Measurements from ENCODE around the gene IQSEC3. TPM values are rescaled to one million over a fixed set of nuclear protein-coding genes. Genes with fewer than 3 reads are reported as not detected.

IQSEC3 gene
- total and polyA plus RNA-seq, 10 of the 15 experiments (the other 5 are each of a cell fraction or from before 2014, with no cell fraction given) = not detected

- H2AFZ ChIP-seq (ENCODE audit: control insufficient read depth, low read depth, low read length) = no peak overlapping the region
- BruUV-seq (replicated peaks) = no TSS peak
- ATAC-seq (no peak), FAIRE-seq (no peak), DNase-seq (ENCODE audit: low read depth, low spot score) (no peak)
- no peak overlapping the region for H3K4me3 ChIP-seq
- H3K4me1 ChIP-seq (ENCODE audit: control insufficient read depth, insufficient read depth, low read length) = no peaks in the 10 kb centered on the region
- H3K36me3 ChIP-seq (ENCODE audit: control insufficient read depth in 2 of 2, insufficient read depth in 2 of 2, low read length in 1 of 2) = no peaks in the 10 kb centered on the region
- H3K9ac ChIP-seq (ENCODE audit: control insufficient read depth, insufficient read depth, low read length) = no peak overlapping the region
- in situ Hi-C loops (cut with MboI) (no loop called here), intact Hi-C loops (cut with micrococcal nuclease; ENCODE audit: unreplicated experiment) (no loop called here)
- TF ChIP-seq NRF1 (conservative IDR thresholded peaks at IDR 0.05; ENCODE audit: low read depth, low read length) (no peak), SUZ12 (IDR thresholded peaks at IDR 0.05; ENCODE audit: unreplicated experiment) (no peak), EP300 (IDR thresholded peaks at IDR 0.05; ENCODE audit: borderline replicate concordance in 1 of 2, control insufficient read depth in 1 of 2, low read depth in 2 of 2, low read length in 2 of 2) (no peak), TARDBP (IDR thresholded peaks at IDR 0.05; ENCODE audit: borderline replicate concordance) (no peak), USF2 (IDR thresholded peaks at IDR 0.05; ENCODE audit: borderline replicate concordance, low read depth, low read length) (no peak), ELK1 (IDR thresholded peaks at IDR 0.05; ENCODE audit: low read depth, low read length) (no peak), STAT1 (conservative IDR thresholded peaks at IDR 0.05) (no peak), FOXK2 (IDR thresholded peaks at IDR 0.05) (no peak), BCL3 (IDR thresholded peaks at IDR 0.05; ENCODE audit: borderline replicate concordance, insufficient read depth, low read depth, low read length, poor library complexity, severe bottlenecking) (no peak), MTA2 (IDR thresholded peaks at IDR 0.05; ENCODE audit: low read depth) (no peak)
- H3K79me2 ChIP-seq (ENCODE audit: control insufficient read depth, insufficient read depth, low read length) = no peaks in the 10 kb centered on the region
- no peaks in the 10 kb centered on the region for H3K9me3 ChIP-seq (replicated peaks; ENCODE audit: control insufficient read depth, insufficient read depth, low read length)
- no peak overlapping the region for H3K4me2 ChIP-seq (ENCODE audit: control insufficient read depth, insufficient read depth)
- ChIA-PET POLR2A (interaction anchor here (0.7 kb wide), 1 partner anchor 58 kb away, joined by 4 read pairs; no protein-coding TSS in a partner anchor), SMC1A (ENCODE audit: uncharacterized antibody, unreplicated experiment) (no interaction called here), CTCF (no interaction called here), RAD21 (ENCODE audit: unreplicated experiment) (no interaction called here)
- H4K20me1 ChIP-seq (ENCODE audit: control insufficient read depth, insufficient read depth) = no peaks in the 10 kb centered on the region
- H3K27ac ChIP-seq (ENCODE audit: control insufficient read depth, insufficient read depth) = no peak overlapping the region
- 60% methylated on average over 14 of the region's 14 CpGs for WGBS (ENCODE audit: insufficient coverage, insufficient replicate concordance, low lambda C conversion rate, missing lambda C conversion rate)
- peaks cover 0 to 2% of the 10 kb centered on the region in 2 experiments; a peak in 2 of 4 replicates for H3K27me3 ChIP-seq (replicated peaks in 1 of 2; ENCODE audit: control insufficient read depth in 2 of 2, insufficient read depth in 2 of 2, low read length in 1 of 2)
Measured at GRCh38 chr12:139585-139984, 73.0 kb downstream of the IQSEC3 start.
